GM19238 (cell line): ENCODE measurements around the gene FBXL7.

Experiments
- DNase-seq: peaks from one replicate; pipeline ENCODE4 v3.0.0; 2011; ENCODE audit warnings: low spot score; ENCODE audit not compliant: insufficient read length

FBXL7 gene

GRCh38 chr5:15877914-15878313 is 377.9 kb downstream of the FBXL7 start:
- no peak for DNase-seq

- DNase-seq: no peak
Observed at GRCh38 chr5:15880201-15880600, 380.2 kb downstream of the FBXL7 start.

GRCh38 chr5:15885156-15885555 is 385.2 kb downstream of the FBXL7 start:
- DNase-seq: no peak

GRCh38 chr5:15886156-15886555 is 386.2 kb downstream of the FBXL7 start:
- no peak for DNase-seq

GRCh38 chr5:15887093-15887492 is 387.1 kb downstream of the FBXL7 start:
- no peak for DNase-seq

GRCh38 chr5:15889001-15889400 is 389.0 kb downstream of the FBXL7 start:
- no peak for DNase-seq

- no peak for DNase-seq
Observed at GRCh38 chr5:15893866-15894265, 393.9 kb downstream of the FBXL7 start.

- DNase-seq: no peak
Observed at GRCh38 chr5:15897656-15898055, 397.7 kb downstream of the FBXL7 start.

- DNase-seq: no peak
Observed at GRCh38 chr5:15898641-15899040, 398.7 kb downstream of the FBXL7 start.

GRCh38 chr5:15899481-15899880 is 399.5 kb downstream of the FBXL7 start:
- no peak for DNase-seq

GRCh38 chr5:15901151-15901550 is 401.2 kb downstream of the FBXL7 start:
- DNase-seq: no peak

GRCh38 chr5:15902066-15902465 is 402.1 kb downstream of the FBXL7 start:
- DNase-seq: no peak

GRCh38 chr5:15904899-15905830 is 405.2 kb downstream of the FBXL7 start:
- DNase-seq: no peak

- no peak for DNase-seq
Observed at GRCh38 chr5:15914638-15915037, 414.7 kb downstream of the FBXL7 start.

GRCh38 chr5:15926586-15926985 is 426.6 kb downstream of the FBXL7 start:
- DNase-seq: no peak

- no peak for DNase-seq
Observed at GRCh38 chr5:15927710-15928380, 427.9 kb downstream of the FBXL7 start.

GRCh38 chr5:15929611-15930263 is 429.8 kb downstream of the FBXL7 start:
- no peak for DNase-seq

GRCh38 chr5:15932066-15932465 is 432.1 kb downstream of the FBXL7 start:
- no peak for DNase-seq

GRCh38 chr5:15933259-15934207 is 433.6 kb downstream of the FBXL7 start:
- DNase-seq: no peak

- DNase-seq: no peak
Observed at GRCh38 chr5:15936505-15937245, 436.7 kb downstream of the FBXL7 start.
